Upper lobe of left lung (tissue), 6 donors: Measurements from ENCODE around the gene MACROD1. TPM values are rescaled to one million over a fixed set of nuclear protein-coding genes. Genes with fewer than 3 reads are reported as not detected.
A peak's percentile ranks its signal among the peaks of the same experiment; 100 is the strongest.

Source experiments
- ATAC-seq, 2 donors: fragments of 200-7000 bp; cut with Tn5 transposase; one replicate each; pipeline ENCODE4 v1.9.1; 2022; ENCODE audit warnings: mild to moderate bottlenecking in 2 of 2, moderate library complexity in 2 of 2; ENCODE audit not compliant: low FRiP score in 2 of 2
- DNase-seq, 2 donors: peaks; one replicate each; pipeline ENCODE4 v3.0.0-alpha.2; 2019 to 2020
- H3K27ac ChIP-seq, 4 donors: fragments of 200-600 bp; sonication (generic); one replicate each; pipeline ENCODE4 v1.5.1; 2016 to 2019
- H3K27me3 ChIP-seq, 4 donors: fragments of 200-600 bp; sonication (generic); one replicate each; pipeline ENCODE4 v1.5.1; 2017 to 2019
- H3K36me3 ChIP-seq, 4 donors: fragments of 200-600 bp; sonication (generic); one replicate each; pipeline ENCODE4 v1.5.1; 2016 to 2019
- H3K4me1 ChIP-seq, 4 donors: fragments of 200-600 bp; sonication (generic); one replicate each; pipeline ENCODE4 v1.5.1; 2018 to 2019
- H3K4me3 ChIP-seq, 4 donors: fragments of 200-600 bp; sonication (generic); one replicate each; pipeline ENCODE4 v1.5.1; 2017 to 2019; ENCODE audit warnings: mild to moderate bottlenecking in 2 of 4, moderate library complexity in 1 of 4
- H3K9me3 ChIP-seq, 4 donors: fragments of 200-600 bp; sonication (generic); one replicate each; pipeline ENCODE4 v1.5.1; 2018 to 2019
- CTCF ChIP-seq, 6 experiments: fragments of 450-650 bp in 4 of 6; fragments of 200-600 bp in 2 of 6; sonication (generic) in 2 of 6; IDR thresholded peaks; one replicate each; pipeline ENCODE4 v1.5.1; 2016 to 2019; ENCODE audit warnings: antibody characterized with exemption in 6 of 6
- EP300 ChIP-seq, 4 donors: sonication (generic); formaldehyde crosslinking; IDR thresholded peaks; one replicate each; pipeline ENCODE4 v1.5.1; 2017; ENCODE audit warnings: antibody characterized with exemption in 4 of 4, control low read depth in 2 of 4
- POLR2A ChIP-seq, 4 donors: fragments of 450-650 bp; IDR thresholded peaks; one replicate each; pipeline ENCODE4 v1.5.1; 2016 to 2017; ENCODE audit warnings: antibody characterized with exemption in 4 of 4, mild to moderate bottlenecking in 2 of 4
- POLR2AphosphoS5 ChIP-seq, 2 donors: sonication (generic); formaldehyde crosslinking; IDR thresholded peaks; one replicate each; pipeline ENCODE4 v1.5.1; 2017; ENCODE audit warnings: antibody characterized with exemption in 2 of 2
- WGBS, 2 donors: methylation state at CpG; one replicate each; pipeline ENCODE4 v1.1.5; 2017 to 2018; 5-methylcytosine and 5-hydroxymethylcytosine counted together
- total RNA-seq, 6 donors: library from RNA; depleted of rRNA in 4 of 6; stranded (reverse); fragments of >200 nt in 4 of 6; gene quantifications; one replicate each; pipeline versions ENCODE4 v1.1.0 to v1.2.1, GENCODE V29; 2016 to 2021
- donor health status: DM: no; HTN: no; CAD: no; lungs with moderate emphysema.
- donor health status: DM: no; HTN: yes; CAD: no; lungs with severe emphysema.

The MACROD1 gene
- total RNA-seq, 6 donors from 2014 or later, result 16.7 to 59.7 (median 33.5) TPM

GRCh38 chr11:64128255-64129006, 37.5 kb downstream of the MACROD1 start:
- Histone ChIP-seq H3K9me3 (no peaks in the 10 kb centered on the region), H3K36me3 (no peaks in the 10 kb centered on the region), H3K27me3 (no peaks in the 10 kb centered on the region), H3K4me1 (peaks cover 0 to 25% (median 20%) of the 10 kb centered on the region in 4 donors), H3K4me3 (no peak overlapping the region), H3K27ac (no peak overlapping the region)
- no peak for ATAC-seq
- peak in 1 of 2 donors; percentile 76 for DNase-seq
- no peak for TF ChIP-seq CTCF (IDR thresholded peaks at IDR 0.05)
- no peak for TF ChIP-seq POLR2A (IDR thresholded peaks at IDR 0.05)
- TF ChIP-seq EP300 (IDR thresholded peaks at IDR 0.05), result no peak
- TF ChIP-seq POLR2AphosphoS5 (IDR thresholded peaks at IDR 0.05), result no peak
- WGBS, 2 donors, result 86 to 89% methylated on average over 12 to 15 of the region's 15 CpGs

GRCh38 chr11:64127267-64128072, 38.4 kb downstream of the MACROD1 start:
- TF ChIP-seq EP300 (IDR thresholded peaks at IDR 0.05) (no peak), CTCF (IDR thresholded peaks at IDR 0.05) (no peak), POLR2AphosphoS5 (IDR thresholded peaks at IDR 0.05) (no peak)
- Histone ChIP-seq H3K4me1 (peaks cover 0 to 28% (median 20%) of the 10 kb centered on the region in 4 donors), H3K27me3 (no peaks in the 10 kb centered on the region), H3K4me3 (no peak overlapping the region), H3K9me3 (no peaks in the 10 kb centered on the region), H3K36me3 (no peaks in the 10 kb centered on the region), H3K27ac (no peak overlapping the region)
- ATAC-seq, result no peak
- WGBS, 2 donors, result 91 to 93% methylated on average over 13 to 16 of the region's 24 CpGs
- DNase-seq, result no peak

- peaks cover 0 to 26% (median 18%) of the 10 kb centered on the region in 4 donors for H3K4me1 ChIP-seq
- TF ChIP-seq POLR2AphosphoS5 (IDR thresholded peaks at IDR 0.05), result no peak
- TF ChIP-seq CTCF (IDR thresholded peaks at IDR 0.05), result no peak
- no peak for TF ChIP-seq EP300 (IDR thresholded peaks at IDR 0.05)
- no peak for TF ChIP-seq POLR2A (IDR thresholded peaks at IDR 0.05)
- DNase-seq (peak in 1 of 2 donors; percentile 58), ATAC-seq (no peak)
- no peaks in the 10 kb centered on the region for H3K36me3 ChIP-seq
- no peaks in the 10 kb centered on the region for H3K27me3 ChIP-seq
- no peak overlapping the region for H3K27ac ChIP-seq
- no peak overlapping the region for H3K4me3 ChIP-seq
- WGBS, 2 donors, result 92 to 96% methylated on average over 15 to 17 of the region's 17 CpGs
- H3K9me3 ChIP-seq, result no peaks in the 10 kb centered on the region
These were observed 39.1 kb downstream of the MACROD1 start for GRCh38 chr11:64126796-64127195.

- no peak for TF ChIP-seq CTCF (IDR thresholded peaks at IDR 0.05)
- TF ChIP-seq POLR2AphosphoS5 (IDR thresholded peaks at IDR 0.05), result no peak
- no peak for TF ChIP-seq POLR2A (IDR thresholded peaks at IDR 0.05)
- TF ChIP-seq EP300 (IDR thresholded peaks at IDR 0.05), result no peak
- 74 to 79% methylated on average over 7 to 12 of the region's 12 CpGs for WGBS, 2 donors
- DNase-seq, result no peak
- Histone ChIP-seq H3K27ac (no peak overlapping the region), H3K9me3 (no peaks in the 10 kb centered on the region), H3K4me1 (peaks cover 0 to 21% (median 14%) of the 10 kb centered on the region in 4 donors), H3K36me3 (no peaks in the 10 kb centered on the region), H3K4me3 (no peak overlapping the region), H3K27me3 (no peaks in the 10 kb centered on the region)
- no peak for ATAC-seq
These were observed 39.5 kb downstream of the MACROD1 start for GRCh38 chr11:64126371-64126770.
